Neuron (in vitro differentiated cells): Measurements from ENCODE around the gene SORBS2.

Source experiments
- H2AFZ ChIP-seq: one replicate; pipeline ENCODE4 v1.6.1; 2013; ENCODE audit warnings: low read depth, mild to moderate bottlenecking, inconsistent platforms, low read length, moderate library complexity
- H3K27me3 ChIP-seq: one replicate; pipeline ENCODE4 v1.6.1; 2013; ENCODE audit warnings: low read length; ENCODE audit not compliant: insufficient read depth
- H3K36me3 ChIP-seq: one replicate; pipeline ENCODE4 v1.6.1; 2013; ENCODE audit warnings: low read length; ENCODE audit not compliant: insufficient read depth
- H3K4me1 ChIP-seq: one replicate; pipeline ENCODE4 v1.6.1; 2013; ENCODE audit warnings: low read length; ENCODE audit not compliant: insufficient read depth
- H3K4me3 ChIP-seq: 2 replicates; pipeline ENCODE4 v1.5.1; 2013; ENCODE audit warnings: mild to moderate bottlenecking, low read length, moderate library complexity
- H3K9me3 ChIP-seq: one replicate; pipeline ENCODE4 v1.6.1; 2013; ENCODE audit warnings: low read length

SORBS2 gene

GRCh38 chr4:185589067-185589836 lies 222.7 kb downstream of the SORBS2 start:
- H3K27me3 ChIP-seq, result no peaks in the 10 kb centered on the region
- no peaks in the 10 kb centered on the region for H3K9me3 ChIP-seq
- peaks cover 16% of the 10 kb centered on the region for H3K36me3 ChIP-seq
- no peaks in the 10 kb centered on the region for H3K4me1 ChIP-seq
- H2AFZ ChIP-seq, result no peak overlapping the region
- H3K4me3 ChIP-seq, result no peak overlapping the region

DNA sequence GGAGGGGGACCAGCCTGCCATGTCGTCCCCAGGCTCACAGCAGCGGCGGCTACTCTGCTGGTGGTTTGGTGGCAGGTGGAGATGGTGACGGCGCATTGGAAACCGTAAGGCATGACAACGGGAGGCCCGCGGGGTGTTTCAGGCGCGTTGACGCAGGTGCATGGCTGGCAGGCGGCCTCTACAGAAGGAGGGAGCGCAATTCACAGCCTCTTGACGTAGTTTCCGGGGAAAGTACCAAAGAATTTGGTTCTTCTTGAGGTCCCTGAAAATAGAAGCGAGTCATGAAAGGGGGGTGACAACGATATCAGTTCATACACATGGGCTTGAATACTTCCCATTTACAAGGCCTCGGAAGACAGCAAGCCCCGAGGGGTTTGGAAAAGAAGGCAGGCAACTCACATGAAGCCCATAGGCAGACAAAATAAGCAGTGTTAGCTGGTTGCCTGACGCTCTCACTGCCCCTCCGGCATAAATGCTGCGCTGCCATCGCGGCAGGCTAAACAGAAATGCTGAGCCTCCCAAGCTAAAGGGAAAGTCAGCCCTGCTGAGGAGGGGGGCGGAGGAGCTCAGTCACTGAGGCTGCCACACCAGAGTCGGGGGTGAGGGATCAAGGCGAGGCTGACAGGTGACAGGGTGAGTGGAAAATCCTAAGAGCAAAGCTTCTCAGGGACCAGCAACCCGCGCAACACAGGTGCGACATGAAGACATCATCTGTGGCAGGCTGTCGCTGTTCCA lies 224.4 kb downstream of the SORBS2 start:
- H3K36me3 ChIP-seq, result peaks cover 13% of the 10 kb centered on the region
- no peak overlapping the region for H3K4me3 ChIP-seq
- H3K27me3 ChIP-seq, result no peaks in the 10 kb centered on the region
- no peaks in the 10 kb centered on the region for H3K9me3 ChIP-seq
- H3K4me1 ChIP-seq, result peaks cover 6% of the 10 kb centered on the region
- H2AFZ ChIP-seq, result no peak overlapping the region

- H3K9me3 ChIP-seq, result no peaks in the 10 kb centered on the region
- H2AFZ ChIP-seq, result no peak overlapping the region
- H3K27me3 ChIP-seq, result no peaks in the 10 kb centered on the region
- H3K36me3 ChIP-seq, result peaks cover 13% of the 10 kb centered on the region
- H3K4me3 ChIP-seq, result no peak overlapping the region
- H3K4me1 ChIP-seq, result peaks cover 6% of the 10 kb centered on the region
These were observed 225.0 kb downstream of the SORBS2 start for GRCh38 chr4:185587030-185587426.

DNA sequence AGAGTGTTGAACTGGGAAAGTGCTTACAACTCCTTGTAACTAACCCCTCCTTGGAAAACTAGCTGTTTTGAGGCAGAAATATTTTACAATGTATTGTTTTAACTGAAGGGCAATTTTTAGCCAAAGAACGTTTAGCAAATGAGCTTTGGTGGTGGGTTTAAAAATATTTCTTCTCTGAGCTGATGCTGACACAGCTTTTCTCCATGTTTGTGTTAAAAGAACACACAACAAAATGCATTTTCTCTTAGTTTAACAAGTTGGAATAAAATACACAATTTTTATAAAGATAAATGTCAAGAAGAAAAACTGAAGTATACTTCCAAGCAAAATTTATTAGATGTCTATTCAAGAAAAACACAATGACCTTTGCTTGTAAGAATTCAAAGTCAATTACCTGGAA lies 226.8 kb downstream of the SORBS2 start:
- Histone ChIP-seq H3K9me3 (no peaks in the 10 kb centered on the region), H2AFZ (no peak overlapping the region), H3K4me3 (no peak overlapping the region), H3K27me3 (no peaks in the 10 kb centered on the region), H3K4me1 (peaks cover 6% of the 10 kb centered on the region), H3K36me3 (peaks cover 10% of the 10 kb centered on the region)

DNA sequence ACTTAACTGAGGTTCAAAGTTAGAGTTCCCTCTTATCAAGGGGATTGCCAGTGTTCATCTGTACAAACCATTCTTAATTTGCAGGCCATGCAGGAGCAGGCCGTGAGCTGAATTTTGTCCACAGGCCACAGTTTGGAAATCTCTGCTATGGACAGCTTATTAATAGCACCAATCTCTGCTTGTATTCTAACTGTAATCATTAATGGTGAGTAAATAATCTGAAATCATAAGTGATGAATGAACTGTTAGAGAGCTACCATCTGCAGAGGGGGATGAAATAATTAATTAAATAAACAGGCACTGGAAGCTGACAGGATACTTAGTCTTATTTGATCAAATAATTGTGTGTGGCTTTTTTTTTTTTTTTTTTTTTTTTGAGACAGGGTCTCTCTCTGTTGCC lies 228.2 kb downstream of the SORBS2 start:
- Histone ChIP-seq H2AFZ (no peak overlapping the region), H3K4me1 (peaks cover 6% of the 10 kb centered on the region), H3K36me3 (peaks cover 10% of the 10 kb centered on the region), H3K9me3 (no peaks in the 10 kb centered on the region), H3K27me3 (no peaks in the 10 kb centered on the region), H3K4me3 (no peak overlapping the region)

GRCh38 chr4:185582651-185583400 lies 229.2 kb downstream of the SORBS2 start:
- H3K27me3 ChIP-seq, result no peaks in the 10 kb centered on the region
- H3K9me3 ChIP-seq, result no peaks in the 10 kb centered on the region
- H3K4me1 ChIP-seq, result peaks cover 6% of the 10 kb centered on the region
- peaks cover 10% of the 10 kb centered on the region for H3K36me3 ChIP-seq
- H3K4me3 ChIP-seq, result no peak overlapping the region
- peak overlapping the region; percentile 5 for H2AFZ ChIP-seq

DNA sequence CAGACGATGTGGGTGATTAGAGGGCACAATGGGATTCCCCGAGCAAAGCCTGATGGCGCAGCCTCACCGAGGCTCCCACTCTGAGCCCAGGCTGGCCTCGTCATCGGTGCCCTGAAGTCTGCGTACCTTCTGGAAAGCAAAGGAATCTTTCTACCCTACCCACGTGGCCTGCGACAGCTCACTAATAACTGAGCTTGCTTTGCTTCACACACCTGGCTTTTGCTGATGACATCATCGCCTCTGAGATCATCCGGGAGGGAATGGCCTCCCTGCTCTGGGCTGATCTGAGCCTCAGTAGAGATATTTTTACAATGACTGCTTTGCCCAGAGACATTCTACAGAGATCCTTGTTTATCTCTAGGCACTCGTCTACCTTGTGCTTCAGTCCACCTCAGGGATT lies 231.3 kb downstream of the SORBS2 start:
- Histone ChIP-seq H3K9me3 (no peaks in the 10 kb centered on the region), H3K36me3 (peaks cover 3% of the 10 kb centered on the region), H2AFZ (no peak overlapping the region), H3K27me3 (no peaks in the 10 kb centered on the region), H3K4me3 (no peak overlapping the region), H3K4me1 (peaks cover 6% of the 10 kb centered on the region)

DNA sequence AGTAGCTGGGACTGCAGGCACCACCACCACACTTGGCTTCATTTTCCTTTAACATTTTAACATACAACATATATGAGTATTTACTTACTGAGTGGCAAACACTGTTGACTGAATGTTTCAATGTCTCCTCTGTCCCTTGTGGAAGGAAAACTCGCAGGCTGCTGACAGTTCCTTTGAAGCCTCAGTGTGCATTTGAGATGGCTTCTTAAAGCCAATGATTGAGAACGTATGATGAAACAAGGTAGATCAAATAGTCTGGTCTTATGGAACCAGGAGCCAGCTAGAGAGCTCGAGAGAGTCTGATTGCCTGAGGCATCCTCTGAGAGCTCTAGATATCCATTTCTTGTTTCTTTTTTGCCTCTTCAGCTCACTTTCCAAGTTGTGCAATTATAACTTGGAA lies 233.7 kb downstream of the SORBS2 start:
- Histone ChIP-seq H3K9me3 (no peaks in the 10 kb centered on the region), H3K4me3 (no peak overlapping the region), H2AFZ (no peak overlapping the region), H3K36me3 (no peaks in the 10 kb centered on the region), H3K4me1 (peaks cover 6% of the 10 kb centered on the region), H3K27me3 (no peaks in the 10 kb centered on the region)

DNA sequence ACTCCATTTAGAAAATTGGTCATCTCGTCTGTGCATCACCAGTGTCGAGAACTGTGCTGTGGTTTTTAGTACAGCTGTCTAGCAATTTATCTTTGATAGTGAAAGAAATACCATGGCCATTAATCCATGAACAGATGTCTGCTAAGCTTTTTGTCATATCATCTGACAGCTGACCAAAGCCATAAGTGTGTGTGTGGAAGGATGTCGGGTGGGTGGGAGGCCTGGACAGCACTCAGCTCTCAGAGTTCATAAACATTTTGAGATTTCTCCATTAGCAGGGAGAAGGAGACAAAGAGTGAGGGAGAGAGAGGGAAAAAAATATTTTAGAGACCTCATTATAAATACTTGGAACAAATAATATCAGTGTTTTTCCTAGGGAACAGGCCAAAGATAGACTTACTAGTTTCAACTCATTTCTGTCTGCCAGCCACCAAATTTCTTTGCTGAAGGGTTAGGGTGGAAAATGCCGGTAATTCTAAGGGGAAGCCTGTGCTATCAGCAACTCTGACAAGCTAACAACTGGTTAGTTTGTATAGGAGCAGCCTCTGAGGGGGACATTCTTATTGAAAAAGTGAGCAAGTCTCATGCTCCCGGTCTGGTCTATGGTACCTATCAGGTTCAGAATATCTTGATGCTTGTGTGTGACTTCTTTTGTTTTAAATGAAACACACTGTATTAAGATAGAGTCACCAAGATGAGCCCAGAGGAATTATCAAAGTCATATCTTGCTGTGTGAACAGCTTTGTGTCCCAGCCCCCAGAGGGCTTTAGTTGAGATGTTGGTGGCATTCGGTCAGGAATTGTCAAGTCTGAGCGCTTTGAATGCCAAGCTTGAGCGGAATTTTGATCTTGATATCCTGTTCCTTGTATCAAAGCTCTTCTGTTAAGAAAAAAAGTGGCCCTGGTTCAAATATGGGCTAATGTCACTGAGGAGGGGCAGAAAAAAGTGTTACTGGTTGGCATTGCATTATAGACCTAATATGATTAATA lies 234.7 kb downstream of the SORBS2 start:
- Histone ChIP-seq H3K4me1 (no peaks in the 10 kb centered on the region), H2AFZ (no peak overlapping the region), H3K36me3 (no peaks in the 10 kb centered on the region), H3K4me3 (no peak overlapping the region), H3K9me3 (no peaks in the 10 kb centered on the region), H3K27me3 (no peaks in the 10 kb centered on the region)

- H3K4me3 ChIP-seq, result no peak overlapping the region
- H3K36me3 ChIP-seq, result no peaks in the 10 kb centered on the region
- H3K4me1 ChIP-seq, result no peaks in the 10 kb centered on the region
- no peaks in the 10 kb centered on the region for H3K27me3 ChIP-seq
- H2AFZ ChIP-seq, result no peak overlapping the region
- no peaks in the 10 kb centered on the region for H3K9me3 ChIP-seq
These were observed 235.6 kb downstream of the SORBS2 start for GRCh38 chr4:185576314-185576961.

DNA sequence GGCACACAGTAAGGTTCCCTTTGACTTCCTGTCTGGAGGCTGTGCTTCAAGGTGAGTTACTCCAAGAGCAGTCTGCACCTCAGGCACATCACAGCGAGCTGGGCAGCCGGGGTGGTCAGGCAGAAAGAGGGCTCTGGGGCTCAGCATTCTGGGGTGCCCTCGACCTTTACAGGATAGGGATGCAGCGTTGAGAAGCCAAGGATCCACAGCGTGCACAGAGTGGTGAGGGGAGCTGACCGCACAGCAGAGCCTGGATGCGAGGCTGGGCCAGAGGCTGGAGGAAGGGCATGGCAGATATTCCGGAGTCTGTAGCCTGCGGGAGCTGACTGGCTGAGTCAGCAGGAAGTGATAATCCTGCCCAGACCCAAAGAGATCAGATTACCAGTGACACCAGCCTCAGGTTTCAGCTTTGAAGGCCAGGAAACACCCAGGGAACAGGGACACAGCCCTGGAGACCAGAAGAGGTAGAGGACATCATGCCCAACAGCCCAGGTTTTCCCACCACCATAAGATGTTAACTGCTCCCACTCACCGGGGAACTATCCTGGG lies 238.3 kb downstream of the SORBS2 start:
- no peaks in the 10 kb centered on the region for H3K36me3 ChIP-seq
- no peaks in the 10 kb centered on the region for H3K27me3 ChIP-seq
- no peaks in the 10 kb centered on the region for H3K4me1 ChIP-seq
- H2AFZ ChIP-seq, result no peak overlapping the region
- H3K9me3 ChIP-seq, result peaks cover 2% of the 10 kb centered on the region
- no peak overlapping the region for H3K4me3 ChIP-seq

GRCh38 chr4:185570727-185571126 lies 241.3 kb downstream of the SORBS2 start:
- Histone ChIP-seq H2AFZ (no peak overlapping the region), H3K36me3 (no peaks in the 10 kb centered on the region), H3K4me3 (no peak overlapping the region), H3K27me3 (no peaks in the 10 kb centered on the region), H3K4me1 (peaks cover 12% of the 10 kb centered on the region), H3K9me3 (peaks cover 2% of the 10 kb centered on the region)
